ENCODE results near the gene TOM1L2.

TOM1L2 gene

GRCh38 chr17:17798010-17798556 is 174.1 kb downstream of the TOM1L2 start:
- DNase-seq = no peak

- no peak for DNase-seq
These were observed 174.9 kb downstream of the TOM1L2 start for GRCh38 chr17:17797119-17797809.

GRCh38 chr17:17796787-17797061 is 175.5 kb downstream of the TOM1L2 start:
- no peak for DNase-seq

- no peak for DNase-seq
These were observed 176.0 kb downstream of the TOM1L2 start for GRCh38 chr17:17795946-17796786.

- DNase-seq = no peak
These were observed 176.9 kb downstream of the TOM1L2 start for GRCh38 chr17:17795296-17795695.

- no peak for DNase-seq
These were observed 177.8 kb downstream of the TOM1L2 start for GRCh38 chr17:17794382-17794781.

All from stimulated activated CD4-positive, alpha-beta T cell treated with anti-CD3 and anti-CD28 coated beads, Interleukin-15, amount 100 ng/mL, for 24 hours (primary cell).